Spleen (tissue), 11 donors: ENCODE measurements around the gene PSMD2. TPM values are rescaled to one million over a fixed set of nuclear protein-coding genes. Genes with fewer than 3 reads are reported as not detected.

Source experiments
- DNase-seq: peaks from one replicate; pipeline ENCODE4 v3.0.0-alpha.2; 2020
- H3K27ac ChIP-seq, 8 donors: fragments of 200-600 bp; sonication (generic) in 7 of 8; 1 replicate in 4 of 8; 2 replicates in 4 of 8; pipeline versions ENCODE4 v1.5.0 to v1.8.0; 2016 to 2021; ENCODE audit warnings: inconsistent platforms in 4 of 8, mild to moderate bottlenecking in 4 of 8, moderate library complexity in 1 of 8
- H3K27me3 ChIP-seq, 7 donors: fragments of 200-600 bp; sonication (generic) in 6 of 7; replicated peaks in 1 of 7; 1 replicate in 4 of 7; 2 replicates in 3 of 7; pipeline versions ENCODE4 v1.5.0 to v1.8.0; 2016 to 2021; ENCODE audit warnings: inconsistent platforms in 3 of 7, mild to moderate bottlenecking in 1 of 7
- H3K36me3 ChIP-seq, 6 donors: fragments of 200-600 bp; sonication (generic) in 5 of 6; 1 replicate in 4 of 6; 2 replicates in 2 of 6; pipeline versions ENCODE4 v1.5.0 to v1.8.0; 2016 to 2021; ENCODE audit warnings: inconsistent platforms in 2 of 6
- H3K4me1 ChIP-seq, 6 donors: fragments of 200-600 bp; sonication (generic) in 5 of 6; 1 replicate in 3 of 6; 2 replicates in 3 of 6; pipeline versions ENCODE4 v1.5.0 to v1.8.0; 2016 to 2021; ENCODE audit warnings: inconsistent platforms in 3 of 6
- H3K4me3 ChIP-seq, 8 donors: fragments of 200-600 bp; sonication (generic) in 7 of 8; 1 replicate in 4 of 8; 2 replicates in 4 of 8; pipeline versions ENCODE4 v1.5.0 to v1.8.0; 2016 to 2021; ENCODE audit warnings: inconsistent platforms in 4 of 8, mild to moderate bottlenecking in 4 of 8, moderate library complexity in 2 of 8
- H3K9me3 ChIP-seq, 8 donors: fragments of 200-600 bp; sonication (generic) in 7 of 8; 1 replicate in 4 of 8; 2 replicates in 4 of 8; pipeline versions ENCODE4 v1.5.0 to v1.8.0; 2016 to 2021; ENCODE audit warnings: inconsistent platforms in 4 of 8
- POLR2A ChIP-seq, 3 donors: fragments of 450-650 bp; IDR thresholded peaks; one replicate each; pipeline ENCODE4 v1.5.1; 2017; ENCODE audit warnings: antibody characterized with exemption in 3 of 3, mild to moderate bottlenecking in 1 of 3
- POLR2AphosphoS5 ChIP-seq, 3 donors: sonication (generic); formaldehyde crosslinking; IDR thresholded peaks; one replicate each; pipeline ENCODE4 v1.5.1; 2017; ENCODE audit warnings: antibody characterized with exemption in 3 of 3
- WGBS, 5 donors: extraction: QIAGEN DNeasy Blood & Tissue Kit in 3 of 5; methylation state at CpG; one replicate each; pipeline versions ENCODE4 v1.1.5 to v1.1.7; 2013 to 2018; 5-methylcytosine and 5-hydroxymethylcytosine counted together
- intact Hi-C: fragments of 100-400 bp; cut with DNase I; formaldehyde crosslinking; loops from one replicate; pipeline ENCODE4 v1.15.0; 2023; ENCODE audit warnings: low total_unique reads
- polyA plus RNA-seq, 3 donors: library from polyadenylated mRNA; stranded (reverse); fragments of 200-250 nt; gene quantifications; one replicate each; pipeline ENCODE4 v1.2.1, GENCODE V29; 2013
- total RNA-seq, 7 donors: library from RNA; depleted of rRNA in 3 of 7; stranded (reverse); fragments of >200 nt in 3 of 7; fragmentation: NEBNext Ultra II Directional in 4 of 7; extraction: Animal tissue kit (Norgen Biotek cat#: 25700) in 4 of 7; gene quantifications; one replicate each; pipeline versions ENCODE4 v1.1.0 to v1.2.1, GENCODE V29; 2016 to 2021
- TF ChIP-seq, protein P1 (sequence below), 11 experiments: fragments of 200-600 bp in 7 of 11; fragments of 450-650 bp in 4 of 11; sonication (generic) in 4 of 11; IDR thresholded peaks in 8 of 11; conservative IDR thresholded peaks in 3 of 11; 1 replicate in 7 of 11; 2 replicates in 4 of 11; pipeline versions ENCODE4 v1.4.0 to v1.8.0; 2016 to 2021; ENCODE audit warnings: antibody characterized with exemption in 11 of 11, inconsistent platforms in 4 of 11, mild to moderate bottlenecking in 1 of 11
- donor health status: healthy with polysubstance abuse.
- donor health status: DM: no; HTN: no; CAD: no; lungs with moderate emphysema.
- donor health status: DM: no; HTN: no; CAD: no.
- donor health status: Bipolar disorder and iron deficiency.
- donor health status: healthy.
- donor health status: DM: no; HTN: no; CAD: no.
- donor health status: DM: yes; HTN: yes; CAD: no.

Gene PSMD2
- total and polyA plus RNA-seq, 10 donors = 53.8 to 191 (median 135) TPM

DNA sequence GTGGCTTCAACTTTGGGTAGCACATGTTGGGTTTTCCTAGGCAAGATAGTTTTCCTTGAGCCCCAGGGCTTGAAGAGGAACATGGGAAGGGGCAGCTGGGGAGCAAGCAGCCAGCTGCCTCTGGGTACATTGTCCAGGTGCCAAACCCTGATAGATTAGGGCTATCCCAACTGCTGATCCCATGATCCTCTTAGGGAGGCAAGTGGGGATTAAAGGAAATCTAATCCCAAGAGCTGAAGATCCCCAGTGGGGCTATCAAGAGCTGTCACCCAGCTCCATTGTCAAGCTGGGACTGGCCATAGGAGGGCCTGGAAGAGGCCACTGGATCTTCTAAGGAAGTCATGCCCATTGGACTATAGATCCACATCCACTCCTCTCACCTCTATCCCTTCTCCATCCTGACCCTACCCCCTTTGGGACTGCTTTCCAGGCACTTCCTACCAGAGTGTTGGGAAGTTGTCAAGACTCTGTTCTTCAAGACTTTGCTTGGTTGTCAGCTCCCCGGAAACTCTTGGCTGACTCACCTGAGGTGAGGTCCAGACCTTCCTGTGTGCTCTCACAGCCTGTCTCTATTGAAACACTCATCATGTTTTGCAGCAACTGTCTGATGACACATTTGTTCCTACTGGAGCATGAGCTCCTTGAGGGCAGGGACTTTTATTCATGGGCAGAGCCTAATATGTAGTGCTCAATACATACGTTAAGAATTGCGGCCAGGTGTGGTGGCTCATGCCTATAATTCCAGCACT is 43.6 kb upstream of the PSMD2 start:
- Histone ChIP-seq H3K4me1 (peaks cover 5 to 17% (median 12%) of the 10 kb centered on the region in 6 donors), H3K36me3 (peaks cover 0 to 17% (median 2%) of the 10 kb centered on the region in 6 donors), H3K4me3 (no peak overlapping the region), H3K27me3 (peaks cover 0 to 23% (median 14%) of the 10 kb centered on the region in 7 donors), H3K27ac (no peak overlapping the region), H3K9me3 (no peaks in the 10 kb centered on the region)
- 90 to 96% (median 92%) methylated on average over 3 of the region's 3 CpGs for WGBS, 5 donors
- TF ChIP-seq POLR2A (IDR thresholded peaks at IDR 0.05) (no peak), POLR2AphosphoS5 (IDR thresholded peaks at IDR 0.05) (no peak)
- TF ChIP-seq, protein P1, sequence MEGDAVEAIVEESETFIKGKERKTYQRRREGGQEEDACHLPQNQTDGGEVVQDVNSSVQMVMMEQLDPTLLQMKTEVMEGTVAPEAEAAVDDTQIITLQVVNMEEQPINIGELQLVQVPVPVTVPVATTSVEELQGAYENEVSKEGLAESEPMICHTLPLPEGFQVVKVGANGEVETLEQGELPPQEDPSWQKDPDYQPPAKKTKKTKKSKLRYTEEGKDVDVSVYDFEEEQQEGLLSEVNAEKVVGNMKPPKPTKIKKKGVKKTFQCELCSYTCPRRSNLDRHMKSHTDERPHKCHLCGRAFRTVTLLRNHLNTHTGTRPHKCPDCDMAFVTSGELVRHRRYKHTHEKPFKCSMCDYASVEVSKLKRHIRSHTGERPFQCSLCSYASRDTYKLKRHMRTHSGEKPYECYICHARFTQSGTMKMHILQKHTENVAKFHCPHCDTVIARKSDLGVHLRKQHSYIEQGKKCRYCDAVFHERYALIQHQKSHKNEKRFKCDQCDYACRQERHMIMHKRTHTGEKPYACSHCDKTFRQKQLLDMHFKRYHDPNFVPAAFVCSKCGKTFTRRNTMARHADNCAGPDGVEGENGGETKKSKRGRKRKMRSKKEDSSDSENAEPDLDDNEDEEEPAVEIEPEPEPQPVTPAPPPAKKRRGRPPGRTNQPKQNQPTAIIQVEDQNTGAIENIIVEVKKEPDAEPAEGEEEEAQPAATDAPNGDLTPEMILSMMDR (IDR thresholded peaks at IDR 0.05 in 8 of 11, conservative IDR thresholded peaks at IDR 0.05 in 3 of 11) = no peak
- intact Hi-C loops = loop anchor here (10.0 kb wide), 1 partner anchor 371 kb away; the partner anchor contains the start of gene PARL
- no peak for DNase-seq

DNA sequence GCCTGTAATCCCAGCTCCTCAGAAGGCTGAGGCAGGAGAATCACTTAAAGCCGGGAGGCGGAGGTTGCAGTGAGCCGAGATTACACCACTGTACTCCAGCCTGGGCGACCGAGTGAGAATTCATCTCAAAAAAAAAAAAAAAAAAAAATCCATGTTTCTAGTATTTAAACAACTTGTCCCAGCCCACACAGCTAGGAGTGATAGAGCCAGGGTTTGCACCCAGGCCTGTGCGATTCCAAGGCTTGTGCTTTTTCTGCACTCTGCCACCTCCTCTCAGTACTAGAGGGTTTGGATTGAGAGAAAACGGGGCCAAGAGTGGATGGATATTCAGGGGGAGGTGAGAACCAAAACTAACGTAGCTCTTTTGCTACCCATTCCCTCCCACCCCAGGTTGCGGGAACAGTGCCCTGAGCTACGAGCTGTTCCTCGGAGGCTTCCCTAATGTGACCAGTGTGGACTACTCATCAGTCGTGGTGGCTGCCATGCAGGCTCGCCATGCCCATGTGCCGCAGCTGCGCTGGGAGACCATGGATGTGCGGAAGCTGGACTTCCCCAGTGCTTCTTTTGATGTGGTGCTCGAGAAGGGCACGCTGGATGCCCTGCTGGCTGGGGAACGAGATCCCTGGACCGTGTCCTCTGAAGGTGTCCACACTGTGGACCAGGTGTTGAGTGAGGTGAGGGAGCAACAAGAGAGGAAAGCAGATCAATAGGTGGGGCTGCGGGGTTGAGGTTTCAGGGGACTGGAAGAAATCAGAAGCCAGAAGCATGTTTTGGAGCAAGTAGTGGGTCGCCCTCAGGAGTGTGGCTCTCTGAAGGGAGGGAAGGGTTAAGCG is 41.7 kb upstream of the PSMD2 start:
- H3K4me1 ChIP-seq = peaks cover 14 to 30% (median 26%) of the 10 kb centered on the region in 6 donors
- no peaks in the 10 kb centered on the region for H3K9me3 ChIP-seq
- H3K36me3 ChIP-seq = peaks cover 0 to 17% (median 2%) of the 10 kb centered on the region in 6 donors
- intact Hi-C loops = loop anchor here (10.0 kb wide), 1 partner anchor 372 kb away; the partner anchor contains the start of gene PARL
- DNase-seq = no peak
- 92 to 96% (median 93%) methylated on average over 23 of the region's 23 CpGs for WGBS, 5 donors
- TF ChIP-seq POLR2A (IDR thresholded peaks at IDR 0.05) (no peak), POLR2AphosphoS5 (IDR thresholded peaks at IDR 0.05) (no peak)
- TF ChIP-seq, protein P1 (IDR thresholded peaks at IDR 0.05 in 8 of 11, conservative IDR thresholded peaks at IDR 0.05 in 3 of 11) = no peak
- peaks cover 2 to 41% (median 30%) of the 10 kb centered on the region in 7 donors for H3K27me3 ChIP-seq
- H3K4me3 ChIP-seq = no peak overlapping the region
- no peak overlapping the region for H3K27ac ChIP-seq

GRCh38 chr3:184258926-184259325 is 40.1 kb upstream of the PSMD2 start:
- Histone ChIP-seq H3K4me3 (no peak overlapping the region), H3K4me1 (peaks cover 17 to 39% (median 32%) of the 10 kb centered on the region in 6 donors), H3K27me3 (peaks cover 3 to 57% (median 45%) of the 10 kb centered on the region in 7 donors), H3K9me3 (no peaks in the 10 kb centered on the region), H3K36me3 (peaks cover 0 to 17% (median 2%) of the 10 kb centered on the region in 6 donors), H3K27ac (no peak overlapping the region)
- TF ChIP-seq, protein P1 (IDR thresholded peaks at IDR 0.05 in 8 of 11, conservative IDR thresholded peaks at IDR 0.05 in 3 of 11) = no peak
- no peak for TF ChIP-seq POLR2AphosphoS5 (IDR thresholded peaks at IDR 0.05)
- TF ChIP-seq POLR2A (IDR thresholded peaks at IDR 0.05) = no peak
- intact Hi-C loops = loop anchor here (10.0 kb wide), 1 partner anchor 374 kb away; the partner anchor contains the start of gene PARL
- DNase-seq = no peak
- WGBS, 5 donors = 80 to 95% (median 92%) methylated on average over 5 of the region's 5 CpGs
